NCI-H2227 (cell line): ENCODE results near the gene PDXK.
"Not testable (repeated sequence)": the region's sequence is repeated elsewhere in the genome, so short reads cannot be mapped to it uniquely, and the experiment has no call there.

Experiments
- DNase-seq: peaks from one replicate; lab custom pipeline; 2025; ENCODE audit not compliant: unreplicated experiment; lab: John Stamatoyannopoulos, UW

PDXK gene

DNA sequence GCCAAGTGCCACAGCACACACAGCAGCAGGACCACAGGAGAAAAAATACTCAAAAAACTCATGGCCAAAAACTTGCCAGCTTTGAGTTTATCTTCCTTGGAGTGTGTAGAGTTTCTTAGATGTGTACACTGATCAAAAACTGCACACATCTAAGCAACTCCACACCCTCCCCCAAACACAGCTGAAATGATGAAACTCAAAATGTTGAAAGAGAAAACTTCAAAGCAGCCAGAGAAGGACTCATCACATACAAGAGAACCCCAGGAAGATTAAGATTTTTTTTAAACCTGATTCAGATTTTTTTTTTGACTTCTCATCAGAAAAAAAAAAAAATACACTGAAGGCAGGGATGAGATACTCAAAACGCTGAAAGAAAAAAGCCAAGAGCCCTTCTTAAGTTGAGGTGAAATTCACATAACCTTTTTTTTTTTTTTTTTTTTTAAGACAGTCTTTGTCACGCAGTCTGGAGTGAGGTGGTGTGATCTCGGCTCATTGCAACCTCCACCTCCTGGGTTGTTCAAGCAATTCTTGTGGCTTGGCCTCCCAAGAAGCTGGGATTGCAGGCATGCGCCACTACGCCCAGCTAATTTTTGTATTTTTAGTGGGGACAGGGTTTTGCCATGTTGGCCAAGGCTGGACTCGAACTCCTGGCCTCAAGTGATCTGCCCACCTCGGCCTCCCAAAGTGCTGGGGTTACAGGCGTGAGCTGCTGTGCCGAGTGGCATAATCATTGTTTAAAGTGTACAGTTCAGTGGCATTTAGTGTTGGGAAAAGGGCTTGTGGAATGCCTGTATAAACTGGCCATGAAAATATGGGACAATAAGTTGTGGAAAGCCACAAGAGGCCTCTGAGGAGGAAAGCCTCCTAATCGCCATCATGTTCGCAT, 20.9 kb upstream of the PDXK start:
- no peak for DNase-seq

DNA sequence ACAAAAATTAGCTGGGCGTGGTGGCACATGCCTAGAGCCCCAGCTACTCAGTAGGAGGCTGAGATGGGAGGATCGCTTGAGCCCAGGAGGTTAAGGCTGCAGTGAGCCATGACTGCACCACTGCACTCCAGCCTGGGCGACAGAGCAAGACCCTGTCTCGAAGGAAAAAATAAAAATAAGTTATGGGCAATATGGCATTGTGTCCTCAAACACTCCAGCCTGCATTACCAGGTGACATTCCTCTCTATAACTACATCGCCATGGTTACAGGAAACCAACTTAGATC, 19.5 kb upstream of the PDXK start:
- not testable (repeated sequence) for DNase-seq

DNA sequence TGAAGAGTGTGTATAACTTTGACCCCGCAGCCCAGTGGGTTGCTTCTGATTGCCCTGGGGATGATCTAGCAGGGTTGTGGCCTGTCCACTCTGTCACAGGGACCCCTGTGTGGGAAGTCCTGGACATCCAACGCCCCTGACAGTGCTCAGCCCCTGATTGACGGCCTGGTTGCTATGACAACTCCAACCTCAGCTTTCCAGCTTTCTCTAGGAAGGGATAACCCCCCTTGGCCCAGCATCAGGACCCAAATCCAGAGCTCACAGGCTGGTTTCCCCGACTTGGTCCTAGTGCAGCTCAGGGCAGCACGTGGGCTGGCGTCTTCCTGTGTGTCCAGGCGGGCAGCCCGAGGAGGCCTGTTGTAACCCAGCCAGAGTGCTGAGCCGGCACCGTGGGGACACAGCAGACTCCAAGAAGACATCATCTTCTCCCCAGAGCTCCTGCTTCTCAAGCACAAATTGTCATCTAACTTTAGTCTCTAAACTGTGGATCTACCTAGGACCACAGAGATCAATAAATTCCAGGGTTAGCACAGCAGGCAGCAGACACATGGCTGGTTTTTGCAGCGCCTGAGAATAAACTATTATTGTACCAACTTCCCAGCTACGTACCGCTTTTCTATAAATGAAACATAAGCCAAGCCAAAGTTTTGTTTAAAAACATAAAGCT, 18.9 kb upstream of the PDXK start:
- no peak for DNase-seq

DNA sequence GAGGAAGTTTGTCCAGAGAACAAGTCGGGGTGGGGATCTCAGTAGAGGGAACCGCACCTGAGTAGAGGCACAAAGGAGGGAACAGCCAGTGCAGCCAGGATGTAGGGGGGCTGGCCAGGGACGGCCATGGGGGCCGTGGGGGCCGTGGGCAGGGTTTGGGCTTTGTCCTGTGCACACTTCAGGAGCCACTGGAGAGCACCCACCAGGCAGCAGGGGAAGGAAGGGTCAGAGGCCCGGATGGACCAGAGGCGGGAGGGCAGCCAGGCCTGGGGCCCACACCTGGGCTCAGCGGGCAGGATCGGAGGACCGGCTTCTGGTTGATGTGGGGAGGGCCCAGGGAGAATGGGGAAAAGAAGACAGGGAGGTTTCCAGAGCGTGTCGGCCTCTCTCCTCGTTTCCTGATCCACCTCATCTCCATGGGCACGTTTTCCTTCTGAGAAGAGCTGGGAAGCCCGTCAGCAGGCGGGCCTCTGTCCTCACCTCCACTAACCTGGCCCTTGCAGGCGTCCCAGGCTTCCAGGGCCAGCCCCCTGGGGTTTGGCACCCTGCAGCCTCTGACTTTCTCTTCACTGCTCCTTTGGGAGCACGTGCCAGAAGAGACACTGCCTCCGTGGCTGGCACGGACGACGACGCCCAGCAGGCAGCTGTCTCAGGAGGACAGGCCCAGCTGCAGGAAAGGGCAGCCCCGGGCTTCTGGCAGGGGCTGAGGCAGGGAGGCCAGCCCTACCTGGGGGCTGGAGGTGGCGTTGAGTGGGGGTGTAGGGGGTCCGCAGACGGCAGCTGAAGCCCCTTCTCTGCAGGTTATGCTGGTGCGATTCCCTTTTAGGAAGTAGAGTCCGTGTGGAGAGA, 16.8 kb upstream of the PDXK start:
- no peak for DNase-seq

DNA sequence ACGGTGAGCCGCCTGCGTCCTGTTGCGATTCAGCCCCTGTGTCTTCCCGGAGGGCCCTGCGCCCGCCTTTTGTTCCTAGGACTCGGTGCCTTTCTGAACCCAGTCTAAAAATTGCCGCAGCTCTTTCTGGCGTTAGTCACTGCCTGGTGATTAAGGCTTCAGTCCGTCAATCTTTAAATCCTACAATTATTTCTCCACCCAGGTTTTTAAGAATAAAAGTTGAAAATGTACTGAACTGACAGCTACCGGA, 16.2 kb upstream of the PDXK start:
- no peak for DNase-seq

DNA sequence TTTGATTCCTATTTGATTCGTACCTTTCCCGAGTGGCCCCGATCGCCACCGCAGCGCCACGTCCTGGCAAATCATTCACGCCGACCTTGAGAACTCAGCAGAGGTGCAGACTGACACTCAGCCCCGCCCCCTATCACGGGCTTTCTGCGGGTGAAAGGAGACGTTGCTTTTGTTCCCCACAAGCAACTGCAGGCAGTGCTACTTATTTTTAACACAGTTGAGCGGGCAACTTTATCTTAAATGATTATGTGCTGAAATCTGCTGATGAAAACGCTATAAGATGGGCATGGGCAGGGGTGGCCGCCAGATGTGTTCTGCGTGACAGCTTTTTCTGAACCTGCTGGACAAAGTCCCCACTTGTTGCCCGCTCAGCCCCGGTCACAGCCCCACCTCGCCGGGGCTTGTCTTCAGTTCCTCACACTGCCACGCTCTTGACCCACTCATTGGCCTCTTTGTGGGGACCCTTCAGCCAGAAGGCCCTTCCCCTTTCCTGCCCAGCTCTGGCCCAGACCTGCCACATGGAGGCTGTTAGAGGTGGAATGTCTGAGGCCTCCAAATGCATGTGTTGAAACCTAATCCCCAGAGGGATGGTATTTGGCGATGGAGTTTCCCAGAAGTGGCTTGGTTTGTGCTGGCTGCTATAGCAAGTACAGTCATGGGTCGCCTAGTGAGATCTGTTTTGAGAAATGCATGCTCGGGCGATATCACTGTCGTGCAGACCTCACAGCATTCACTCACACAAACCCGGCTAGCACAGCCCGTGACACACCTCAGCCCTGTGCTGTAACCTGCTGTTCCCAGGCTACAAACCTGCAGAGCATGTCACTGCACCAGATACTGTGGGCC, 15.7 kb upstream of the PDXK start:
- peak; percentile 63 for DNase-seq

DNA sequence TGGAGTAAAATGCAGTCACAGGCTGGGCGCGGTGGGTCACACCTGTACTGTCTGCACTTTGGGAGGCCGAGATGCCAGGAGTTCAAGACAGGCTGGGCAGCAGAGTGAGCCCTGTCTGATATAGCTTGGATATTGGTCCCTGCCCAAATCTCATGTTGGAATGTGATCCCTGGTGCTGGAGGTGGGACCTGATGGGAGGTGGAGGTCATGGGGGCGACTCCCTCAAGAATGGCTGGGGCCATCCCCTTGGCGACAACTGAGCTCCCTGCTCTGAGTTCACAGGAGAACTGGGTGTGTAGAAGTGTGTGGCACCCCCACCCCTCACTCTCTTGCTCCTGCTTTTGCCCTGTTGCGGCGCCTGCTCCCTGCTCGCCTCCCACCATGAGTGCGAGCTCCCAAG, 11.5 kb upstream of the PDXK start:
- no peak for DNase-seq

DNA sequence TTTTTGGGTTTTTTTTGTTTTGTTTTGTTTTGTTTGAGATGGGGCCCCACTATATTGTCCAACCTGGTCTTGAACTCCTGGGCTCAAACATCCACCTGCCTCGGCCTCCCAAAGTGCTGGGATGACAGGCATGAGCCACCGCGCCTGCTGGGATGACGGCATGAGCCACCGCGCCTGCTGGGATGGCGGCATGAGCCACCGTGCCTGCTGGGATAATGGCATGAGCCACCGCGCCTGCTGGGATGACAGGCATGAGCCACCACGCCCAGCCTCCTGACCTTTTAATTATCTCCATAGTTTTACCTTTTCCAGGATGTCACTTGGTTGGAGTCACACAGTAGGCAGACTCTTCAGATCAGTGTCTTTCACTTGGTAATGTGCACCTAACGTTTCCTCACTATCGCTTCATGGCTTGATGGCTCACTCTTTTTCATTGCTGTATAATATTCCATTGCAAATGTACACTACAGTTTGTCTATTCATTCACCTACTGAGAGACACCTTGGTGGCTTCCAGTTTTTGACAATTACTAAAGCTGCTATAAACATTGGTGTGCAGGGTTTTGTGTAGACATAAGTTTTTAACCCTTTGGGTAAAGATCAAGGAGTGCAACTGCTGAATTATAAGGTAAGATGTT, 10.1 kb upstream of the PDXK start:
- DNase-seq, result no peak

DNA sequence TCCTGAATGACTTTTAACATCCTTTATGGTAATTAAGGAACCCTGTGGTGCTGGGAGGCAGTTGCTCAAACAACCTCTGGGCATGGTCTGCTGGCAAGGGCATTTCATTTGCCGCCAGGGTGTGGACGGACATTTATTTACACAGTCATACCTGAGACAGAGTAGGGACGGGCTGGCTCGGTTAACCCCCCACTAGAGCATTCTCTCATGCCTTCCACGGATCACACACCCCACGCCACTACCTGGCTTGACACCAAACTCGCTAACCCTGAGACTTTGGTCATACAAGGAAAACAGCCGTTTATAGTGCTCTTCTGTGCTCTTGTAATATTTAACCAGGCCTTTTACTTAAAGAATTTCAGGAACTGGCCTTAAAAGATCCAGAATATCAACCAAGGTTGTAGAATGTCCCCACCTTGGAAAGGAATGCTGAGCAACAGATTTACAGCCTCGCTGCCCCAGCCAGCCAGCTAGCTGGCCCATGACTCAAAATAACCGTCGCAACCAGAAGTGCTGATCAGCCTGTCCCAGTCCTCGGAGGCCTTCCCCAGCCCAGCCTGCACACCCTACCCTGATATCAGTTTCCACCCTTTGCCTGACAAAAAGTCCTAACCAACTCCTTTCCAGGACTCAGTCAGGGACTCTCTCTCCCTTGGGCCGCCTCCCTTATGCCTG, 6.5 kb upstream of the PDXK start:
- DNase-seq, result no peak

DNA sequence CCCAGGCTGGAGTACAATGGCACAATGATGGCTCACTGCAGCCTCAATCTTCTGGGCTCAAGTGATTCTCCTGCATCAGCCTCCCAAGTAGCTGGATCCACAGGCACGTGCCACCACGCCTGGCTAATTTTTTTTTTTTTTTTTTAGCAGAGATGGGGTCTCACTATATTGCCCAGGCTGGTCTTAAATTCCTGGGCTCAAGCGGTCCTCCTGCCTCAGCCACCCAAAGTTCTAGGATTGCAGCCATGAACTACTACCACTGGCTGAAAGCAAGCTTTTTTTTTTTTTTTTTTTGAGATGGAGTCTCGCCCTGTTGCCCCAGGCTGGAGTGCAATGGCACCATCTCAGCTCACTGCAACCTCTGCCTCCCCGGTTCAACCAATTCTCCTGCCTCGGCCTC, 5.8 kb upstream of the PDXK start:
- not testable (repeated sequence) for DNase-seq

DNA sequence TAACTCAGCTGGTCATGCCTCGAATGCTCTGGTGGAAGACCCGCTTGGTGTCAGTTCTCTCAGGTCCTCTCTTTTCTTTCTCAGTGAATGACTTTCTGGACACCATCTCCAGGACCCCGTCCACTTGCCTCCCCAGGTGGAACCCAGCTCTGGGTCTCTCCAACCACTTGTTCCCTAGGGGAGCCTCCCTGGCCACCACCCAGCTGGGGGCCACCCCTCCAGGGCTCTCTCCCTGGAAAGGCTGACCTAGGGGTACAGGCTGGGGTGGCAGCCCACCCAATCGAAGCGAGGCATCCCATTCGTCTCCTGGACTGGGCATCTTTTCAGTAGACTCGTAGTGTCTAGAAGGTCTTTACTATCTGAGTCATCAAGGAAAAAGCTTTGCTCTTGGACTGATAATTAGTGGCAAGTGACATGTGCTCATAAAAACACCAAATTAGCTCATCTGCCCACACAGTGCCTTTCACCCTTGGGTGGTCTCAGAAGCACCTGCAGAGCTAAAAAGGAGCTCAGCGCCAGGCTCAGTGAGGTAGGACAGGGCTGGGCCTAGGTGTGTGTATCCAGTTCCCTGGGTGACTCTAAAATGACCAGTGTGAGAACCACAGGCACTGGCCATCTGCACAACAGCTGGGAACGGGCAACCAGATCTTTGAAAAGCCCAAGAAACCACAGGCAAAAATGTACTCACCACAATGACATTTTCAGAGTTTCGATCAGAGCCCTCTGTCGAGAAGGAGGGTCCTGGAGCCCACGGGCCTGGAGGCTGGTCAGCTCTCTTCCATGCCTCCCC, 2.4 kb upstream of the PDXK start:
- DNase-seq, result no peak

DNA sequence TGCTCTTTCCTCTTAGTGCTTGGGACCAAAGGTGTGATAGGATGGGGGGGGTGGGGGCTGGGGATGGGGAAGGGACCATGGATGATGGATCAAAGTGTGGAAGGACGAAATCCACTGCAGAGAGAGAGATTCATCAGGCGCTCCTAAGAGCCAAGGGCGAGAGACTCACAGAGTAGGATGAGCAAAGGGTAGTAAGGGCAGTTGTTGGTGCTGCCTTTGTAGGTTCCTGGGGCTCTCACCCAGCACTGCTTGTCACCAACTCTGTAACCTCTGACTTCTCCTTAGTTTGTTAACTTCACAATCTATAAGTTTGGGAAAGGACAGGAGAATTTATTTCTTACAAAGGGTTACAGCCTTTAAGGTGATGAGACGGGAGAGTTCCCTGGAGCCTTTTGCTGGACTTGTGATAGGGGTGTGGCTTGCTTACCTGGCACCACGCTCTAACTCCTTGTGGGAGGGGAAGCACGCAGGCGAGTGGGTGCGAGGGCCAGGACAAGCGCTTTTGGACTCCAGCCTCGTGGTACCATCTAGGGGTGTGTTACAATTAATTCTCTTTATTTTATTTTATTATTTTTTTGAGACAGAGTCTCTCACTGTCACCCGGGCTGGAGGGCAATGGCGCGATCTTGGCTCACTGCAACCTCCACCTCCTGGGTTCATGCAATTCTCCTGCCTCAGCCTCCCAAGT, 1.6 kb upstream of the PDXK start:
- no peak for DNase-seq

DNA sequence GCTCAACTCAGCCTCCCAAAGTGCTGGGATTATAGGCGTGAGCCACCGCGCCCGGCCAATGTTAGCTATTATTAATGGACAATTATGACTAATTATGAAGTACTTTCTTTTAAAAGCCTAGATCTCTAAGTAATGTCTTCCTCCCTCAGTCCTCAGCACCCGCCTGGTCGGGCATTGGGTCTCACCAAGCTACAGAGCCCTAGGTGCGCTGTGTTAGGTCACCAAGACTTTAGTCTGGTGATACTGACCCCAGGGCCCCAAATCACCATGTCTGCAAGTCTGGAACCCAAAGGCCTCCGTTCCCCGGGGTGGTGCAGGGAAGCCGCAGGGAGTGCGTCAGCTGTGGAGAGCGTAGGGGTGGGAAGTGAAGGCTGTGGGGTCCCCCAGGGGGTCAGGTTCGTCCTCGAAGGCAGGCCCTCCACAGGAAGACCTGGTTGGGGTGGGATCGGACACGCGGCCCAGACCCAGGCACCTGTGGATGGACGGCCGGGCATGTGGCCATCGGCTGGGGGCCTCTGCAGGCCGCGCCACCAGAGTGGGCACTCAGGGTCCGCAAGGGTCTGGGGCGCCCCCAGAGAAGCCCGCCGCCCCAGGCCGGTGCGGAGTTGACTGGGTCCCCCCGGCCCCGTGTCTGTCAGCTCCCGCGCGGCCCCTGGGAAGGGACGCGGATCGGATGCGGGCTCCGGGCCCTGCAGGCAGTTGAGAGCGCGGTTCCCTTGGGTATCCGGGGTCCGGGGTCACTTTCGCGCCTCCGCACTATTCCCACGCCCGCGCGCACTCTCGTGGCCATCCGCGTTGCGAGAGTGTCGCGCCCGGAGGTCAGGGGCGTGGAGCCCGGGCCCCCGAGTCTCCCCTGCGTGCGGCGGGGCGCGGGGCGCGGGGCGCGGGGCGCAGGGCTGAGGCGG, 710 bp upstream of the PDXK start:
- peak; percentile 55 for DNase-seq

DNA sequence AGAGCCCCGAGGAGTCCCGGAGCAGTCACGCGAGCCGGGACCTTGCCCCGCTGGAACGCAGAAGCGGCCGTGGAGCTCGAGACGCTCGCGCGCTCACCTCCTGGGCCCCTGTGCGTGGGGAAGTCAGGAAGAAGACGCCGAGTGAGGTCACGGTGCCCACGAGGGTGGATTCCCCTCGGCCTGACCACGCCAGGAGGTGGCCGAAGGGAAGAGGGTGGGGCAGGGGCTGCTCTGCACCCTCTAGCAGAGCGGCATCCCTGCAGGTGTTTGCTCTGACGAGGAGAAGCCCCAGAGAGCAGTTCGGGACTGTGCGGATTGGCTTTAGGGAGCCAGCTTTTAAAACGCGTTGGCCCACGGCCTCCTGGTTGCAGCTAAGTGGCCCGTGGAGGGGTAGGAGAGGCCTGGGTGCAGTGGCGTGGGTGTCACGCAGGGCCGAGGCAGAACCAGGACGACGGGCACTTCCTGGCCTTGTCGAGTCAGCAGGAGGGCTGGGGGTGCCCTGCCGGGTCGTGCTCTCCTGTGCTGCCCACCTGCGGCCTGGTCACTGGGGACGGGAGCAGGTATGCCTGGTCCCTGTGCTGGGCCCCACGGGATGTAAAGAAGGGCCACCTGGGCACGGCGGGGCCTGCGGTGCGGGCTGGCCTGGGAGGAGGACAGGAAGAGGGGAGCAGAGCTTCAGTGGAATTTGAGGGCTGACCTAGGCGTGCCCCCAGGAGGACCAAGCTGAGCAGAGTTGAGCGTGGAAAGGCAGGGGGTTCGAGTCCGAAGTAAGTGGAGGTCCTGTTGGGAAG, 1.0 kb downstream of the PDXK start:
- DNase-seq, result no peak

DNA sequence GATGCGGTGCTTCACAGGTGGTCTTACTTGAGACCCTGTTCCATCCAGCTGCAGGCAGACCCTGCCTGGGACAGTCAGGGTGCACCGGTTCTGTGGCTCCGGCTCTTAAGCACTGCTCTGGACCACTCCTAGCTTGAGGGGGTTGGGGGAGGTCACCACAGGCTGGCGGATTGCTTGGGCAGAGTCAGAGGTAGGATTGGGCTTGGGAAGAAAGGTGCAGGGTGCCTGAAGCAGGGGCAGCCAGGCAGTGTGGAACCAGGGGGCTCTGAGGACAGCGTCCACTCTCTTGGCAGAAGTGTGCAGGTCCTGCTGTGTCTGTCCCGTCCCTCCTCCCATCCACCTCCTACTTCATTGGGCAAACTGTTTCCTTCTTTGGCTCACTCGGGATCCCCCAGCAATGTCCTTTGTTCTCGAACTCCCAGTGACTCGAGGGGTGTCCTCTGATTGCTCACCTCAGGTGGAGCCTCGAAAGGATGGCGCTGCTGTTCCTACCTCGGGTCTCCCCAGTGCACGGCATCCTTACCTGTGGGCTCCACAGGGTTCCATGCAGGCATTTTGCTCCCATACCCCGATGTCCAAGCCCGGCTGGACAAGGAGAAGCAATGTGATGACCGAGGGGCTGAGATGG, 1.7 kb downstream of the PDXK start:
- no peak for DNase-seq

DNA sequence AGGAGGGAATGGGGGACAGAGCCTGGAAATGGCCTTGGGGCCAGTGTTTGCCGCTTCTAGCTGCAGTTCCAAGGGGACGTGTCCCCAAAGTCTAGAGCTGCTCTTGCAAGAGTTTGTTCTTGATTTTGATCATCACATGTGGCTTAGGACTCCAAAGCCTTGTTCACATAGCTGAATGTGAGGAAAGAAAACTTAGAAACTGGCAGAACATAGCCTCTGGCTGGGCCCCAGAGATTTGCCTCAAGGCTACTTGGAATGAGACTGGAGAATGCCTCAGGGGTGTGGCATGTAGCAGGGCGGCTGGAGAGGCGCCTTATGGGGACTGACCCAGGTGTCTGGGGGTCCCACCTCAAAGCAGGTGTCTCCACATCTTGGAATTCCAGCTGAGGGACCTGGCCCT, 2.3 kb downstream of the PDXK start:
- DNase-seq, result no peak

DNA sequence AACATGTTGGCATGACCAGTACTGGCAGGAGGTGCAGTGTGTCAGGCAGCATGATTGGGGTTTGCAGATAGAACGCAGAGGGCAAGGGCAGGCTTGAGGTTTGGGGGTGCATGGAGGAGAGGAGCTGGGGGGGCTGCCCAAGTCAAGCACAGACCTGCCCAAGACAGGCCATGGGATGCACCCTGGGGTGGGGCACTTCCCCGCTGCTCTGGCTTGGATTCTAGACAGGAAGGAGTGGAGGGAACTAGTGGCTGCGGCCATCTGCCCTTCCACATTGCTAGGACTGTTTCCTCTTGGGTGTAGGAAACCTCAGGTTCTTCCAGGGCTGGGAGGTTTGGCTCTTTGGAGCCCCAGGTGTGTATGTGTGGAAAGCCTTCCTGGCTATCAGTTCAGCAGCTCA, 3.0 kb downstream of the PDXK start:
- DNase-seq, result no peak
